Measurements from ENCODE around the gene COL19A1. TPM values are rescaled to one million over a fixed set of nuclear protein-coding genes. Genes with fewer than 3 reads are reported as not detected.

The COL19A1 gene
- polyA plus RNA-seq, 1 of the 3 experiments (the other 2 are of a cell fraction) = 0.15 TPM

DNA sequence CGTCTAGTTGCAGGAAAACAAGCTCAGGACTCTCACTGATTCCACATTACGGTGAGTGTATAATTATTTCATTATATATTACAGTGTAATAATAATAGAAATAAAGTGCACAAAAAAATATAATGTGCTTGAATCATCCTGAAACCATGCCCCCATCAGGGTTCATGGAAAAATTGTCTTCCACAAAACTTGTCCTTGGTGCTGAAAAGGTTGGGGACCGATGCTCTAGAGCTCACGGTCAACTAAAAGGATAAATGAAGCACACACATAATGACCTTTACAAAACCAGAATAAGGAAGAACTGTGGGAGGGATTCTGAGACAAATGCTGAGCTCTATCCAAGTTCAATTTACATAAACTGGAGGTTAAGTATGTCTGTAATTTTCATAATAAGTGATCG lies 194.3 kb downstream of the COL19A1 start:
- POLR2A ChIA-PET = no interaction called here
- Histone ChIP-seq H3K9ac (no peak overlapping the region), H4K20me1 (ENCODE audit: insufficient read depth) (no peaks in the 10 kb centered on the region), H3F3A (replicated peaks; ENCODE audit: insufficient read depth) (no peaks in the 10 kb centered on the region), H3K9me2 (no peaks in the 10 kb centered on the region), H3K79me2 (ENCODE audit: insufficient read depth) (no peaks in the 10 kb centered on the region), H2AFZ (ENCODE audit: low read depth) (no peak overlapping the region), H3K36me3 (replicated peaks in 1 of 2; ENCODE audit: control insufficient read depth in 1 of 2, insufficient read depth in 2 of 2, low read length in 1 of 2) (no peaks in the 10 kb centered on the region), H3K9me3 (no peaks in the 10 kb centered on the region), H3K4me3 (ENCODE audit: low read depth in 2 of 2, low read length in 1 of 2) (no peak overlapping the region), H3K27me3 (ENCODE audit: insufficient read depth) (no peaks in the 10 kb centered on the region), H3K27ac (ENCODE audit: low read depth in 2 of 2, low read length in 1 of 2) (no peak overlapping the region), H3K4me1 (ENCODE audit: control insufficient read depth in 1 of 2, insufficient read depth in 2 of 2, low read depth in 1 of 2, low read length in 1 of 2) (no peaks in the 10 kb centered on the region), H3K4me2 (no peak overlapping the region)
- no peak for DNase-seq
- no peak for TF ChIP-seq ELF1 (IDR thresholded peaks at IDR 0.05)
- TF ChIP-seq EZH2phosphoT487 (IDR thresholded peaks at IDR 0.05; ENCODE audit: borderline replicate concordance, low read depth) = no peak
- TF ChIP-seq SIN3A (IDR thresholded peaks at IDR 0.05; ENCODE audit: borderline replicate concordance, low read depth, low read length) = no peak
- TF ChIP-seq, protein P1, sequence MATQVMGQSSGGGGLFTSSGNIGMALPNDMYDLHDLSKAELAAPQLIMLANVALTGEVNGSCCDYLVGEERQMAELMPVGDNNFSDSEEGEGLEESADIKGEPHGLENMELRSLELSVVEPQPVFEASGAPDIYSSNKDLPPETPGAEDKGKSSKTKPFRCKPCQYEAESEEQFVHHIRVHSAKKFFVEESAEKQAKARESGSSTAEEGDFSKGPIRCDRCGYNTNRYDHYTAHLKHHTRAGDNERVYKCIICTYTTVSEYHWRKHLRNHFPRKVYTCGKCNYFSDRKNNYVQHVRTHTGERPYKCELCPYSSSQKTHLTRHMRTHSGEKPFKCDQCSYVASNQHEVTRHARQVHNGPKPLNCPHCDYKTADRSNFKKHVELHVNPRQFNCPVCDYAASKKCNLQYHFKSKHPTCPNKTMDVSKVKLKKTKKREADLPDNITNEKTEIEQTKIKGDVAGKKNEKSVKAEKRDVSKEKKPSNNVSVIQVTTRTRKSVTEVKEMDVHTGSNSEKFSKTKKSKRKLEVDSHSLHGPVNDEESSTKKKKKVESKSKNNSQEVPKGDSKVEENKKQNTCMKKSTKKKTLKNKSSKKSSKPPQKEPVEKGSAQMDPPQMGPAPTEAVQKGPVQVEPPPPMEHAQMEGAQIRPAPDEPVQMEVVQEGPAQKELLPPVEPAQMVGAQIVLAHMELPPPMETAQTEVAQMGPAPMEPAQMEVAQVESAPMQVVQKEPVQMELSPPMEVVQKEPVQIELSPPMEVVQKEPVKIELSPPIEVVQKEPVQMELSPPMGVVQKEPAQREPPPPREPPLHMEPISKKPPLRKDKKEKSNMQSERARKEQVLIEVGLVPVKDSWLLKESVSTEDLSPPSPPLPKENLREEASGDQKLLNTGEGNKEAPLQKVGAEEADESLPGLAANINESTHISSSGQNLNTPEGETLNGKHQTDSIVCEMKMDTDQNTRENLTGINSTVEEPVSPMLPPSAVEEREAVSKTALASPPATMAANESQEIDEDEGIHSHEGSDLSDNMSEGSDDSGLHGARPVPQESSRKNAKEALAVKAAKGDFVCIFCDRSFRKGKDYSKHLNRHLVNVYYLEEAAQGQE (IDR thresholded peaks at IDR 0.05; ENCODE audit: low read depth, low read length) = peak; percentile 67; the same call in 1 of the 2 replicates
- TF ChIP-seq YY1 (IDR thresholded peaks at IDR 0.05; ENCODE audit: low read depth) = no peak
- TF ChIP-seq SMC3 (IDR thresholded peaks at IDR 0.05; ENCODE audit: low read depth, low read length) = no peak
- TF ChIP-seq CHD2 (IDR thresholded peaks at IDR 0.05; ENCODE audit: low read length, partially characterized antibody) = no peak
- WGBS (ENCODE audit: low lambda C conversion rate) = 80% methylated on average over 5 of the region's 5 CpGs
- CTCF ChIA-PET = no interaction called here

DNA sequence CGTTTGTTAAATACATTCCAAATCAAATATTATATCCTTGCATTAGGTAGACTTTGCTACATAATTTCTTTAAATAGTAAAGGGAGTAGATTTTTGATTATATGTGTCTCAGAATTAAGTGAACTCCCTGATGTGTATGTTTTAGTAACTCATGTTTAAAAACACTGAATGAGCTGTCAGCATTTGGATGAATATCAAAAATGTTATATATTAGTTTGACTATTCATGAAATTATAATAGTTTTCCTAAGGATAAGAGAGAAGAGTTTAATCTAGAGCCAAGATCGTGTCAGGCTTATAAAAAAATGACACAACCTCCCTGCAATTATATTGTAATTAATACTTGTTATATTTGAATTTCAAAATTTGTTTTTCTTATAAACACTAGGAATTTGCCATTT lies 195.2 kb downstream of the COL19A1 start:
- Histone ChIP-seq H4K20me1 (ENCODE audit: insufficient read depth) (no peaks in the 10 kb centered on the region), H3K9me2 (no peaks in the 10 kb centered on the region), H3K27ac (ENCODE audit: low read depth in 2 of 2, low read length in 1 of 2) (no peak overlapping the region), H3K4me1 (ENCODE audit: control insufficient read depth in 1 of 2, insufficient read depth in 2 of 2, low read depth in 1 of 2, low read length in 1 of 2) (no peaks in the 10 kb centered on the region), H2AFZ (ENCODE audit: low read depth) (no peak overlapping the region), H3F3A (replicated peaks; ENCODE audit: insufficient read depth) (no peaks in the 10 kb centered on the region), H3K4me2 (no peak overlapping the region), H3K79me2 (ENCODE audit: insufficient read depth) (no peaks in the 10 kb centered on the region), H3K9me3 (no peaks in the 10 kb centered on the region), H3K9ac (no peak overlapping the region), H3K4me3 (ENCODE audit: low read depth in 2 of 2, low read length in 1 of 2) (no peak overlapping the region), H3K27me3 (ENCODE audit: insufficient read depth) (no peaks in the 10 kb centered on the region), H3K36me3 (replicated peaks in 1 of 2; ENCODE audit: control insufficient read depth in 1 of 2, insufficient read depth in 2 of 2, low read length in 1 of 2) (no peaks in the 10 kb centered on the region)
- no peak for DNase-seq
- WGBS (ENCODE audit: low lambda C conversion rate) = 59% methylated on average over 2 of the region's 2 CpGs
- ChIA-PET CTCF (no interaction called here), POLR2A (no interaction called here)
- TF ChIP-seq, protein P2, sequence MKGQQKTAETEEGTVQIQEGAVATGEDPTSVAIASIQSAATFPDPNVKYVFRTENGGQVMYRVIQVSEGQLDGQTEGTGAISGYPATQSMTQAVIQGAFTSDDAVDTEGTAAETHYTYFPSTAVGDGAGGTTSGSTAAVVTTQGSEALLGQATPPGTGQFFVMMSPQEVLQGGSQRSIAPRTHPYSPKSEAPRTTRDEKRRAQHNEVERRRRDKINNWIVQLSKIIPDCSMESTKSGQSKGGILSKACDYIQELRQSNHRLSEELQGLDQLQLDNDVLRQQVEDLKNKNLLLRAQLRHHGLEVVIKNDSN (IDR thresholded peaks at IDR 0.05; ENCODE audit: borderline replicate concordance, low read depth) = no peak
- TF ChIP-seq SMC3 (IDR thresholded peaks at IDR 0.05; ENCODE audit: low read depth, low read length) = no peak

Data from SK-N-SH (cell line).